SH-SY5Y (cell line): Measurements from ENCODE around the gene PRR14L.

Experiments
- GATA2 ChIP-seq: IDR thresholded peaks from 2 replicates; pipeline ENCODE4 v1.6.1; 2011; ENCODE audit warnings: mild to moderate bottlenecking, low read depth, low read length
- GATA3 ChIP-seq: IDR thresholded peaks from 2 replicates; pipeline ENCODE4 v1.6.1; 2011; ENCODE audit warnings: low read depth, mild to moderate bottlenecking, low read length, moderate library complexity

PRR14L gene

GRCh38 chr22:31637891-31638618, 111.9 kb downstream of the PRR14L start:
- no peak for TF ChIP-seq GATA3
- TF ChIP-seq GATA2, result no peak

GRCh38 chr22:31637447-31637890, 112.5 kb downstream of the PRR14L start:
- TF ChIP-seq GATA3, result no peak
- no peak for TF ChIP-seq GATA2

- TF ChIP-seq GATA3 (no peak), GATA2 (no peak)
Observed at GRCh38 chr22:31635638-31636306, 114.2 kb downstream of the PRR14L start.

DNA sequence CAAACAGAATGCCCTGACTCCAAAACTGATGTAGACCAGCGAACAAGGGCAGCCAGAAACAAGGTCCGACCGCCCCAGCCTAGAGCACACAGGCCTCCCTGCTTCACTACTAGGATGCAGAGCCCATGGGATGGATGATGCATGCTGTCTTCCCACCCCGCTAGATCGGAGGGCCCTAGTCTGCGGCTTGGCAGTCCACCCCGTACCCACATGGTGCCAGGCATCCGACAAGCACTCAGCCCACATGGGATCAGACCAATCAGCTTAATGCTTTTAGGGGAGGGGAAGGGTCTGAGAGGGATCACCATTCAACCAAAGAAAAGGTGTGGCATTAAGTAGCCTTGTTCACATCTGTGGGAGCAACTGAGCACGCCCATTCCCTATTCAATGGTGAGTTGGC, 118.5 kb downstream of the PRR14L start:
- TF ChIP-seq GATA2, result no peak
- TF ChIP-seq GATA3, result no peak
